Stimulated activated CD8-positive, alpha-beta memory T cell treated with anti-CD3 and anti-CD28 coated beads, Interleukin-4, amount 100 ng/mL, for 24 hours (primary cell): ENCODE data around the gene ERP29.
"Not testable (repeated sequence)": the region's sequence is repeated elsewhere in the genome, so short reads cannot be mapped to it uniquely, and the experiment has no call there.

Experiments used
- DNase-seq: peaks from one replicate; pipeline ENCODE4 v3.0.0-alpha.2; 2020; ENCODE audit warnings: low read depth

ERP29 gene

DNA sequence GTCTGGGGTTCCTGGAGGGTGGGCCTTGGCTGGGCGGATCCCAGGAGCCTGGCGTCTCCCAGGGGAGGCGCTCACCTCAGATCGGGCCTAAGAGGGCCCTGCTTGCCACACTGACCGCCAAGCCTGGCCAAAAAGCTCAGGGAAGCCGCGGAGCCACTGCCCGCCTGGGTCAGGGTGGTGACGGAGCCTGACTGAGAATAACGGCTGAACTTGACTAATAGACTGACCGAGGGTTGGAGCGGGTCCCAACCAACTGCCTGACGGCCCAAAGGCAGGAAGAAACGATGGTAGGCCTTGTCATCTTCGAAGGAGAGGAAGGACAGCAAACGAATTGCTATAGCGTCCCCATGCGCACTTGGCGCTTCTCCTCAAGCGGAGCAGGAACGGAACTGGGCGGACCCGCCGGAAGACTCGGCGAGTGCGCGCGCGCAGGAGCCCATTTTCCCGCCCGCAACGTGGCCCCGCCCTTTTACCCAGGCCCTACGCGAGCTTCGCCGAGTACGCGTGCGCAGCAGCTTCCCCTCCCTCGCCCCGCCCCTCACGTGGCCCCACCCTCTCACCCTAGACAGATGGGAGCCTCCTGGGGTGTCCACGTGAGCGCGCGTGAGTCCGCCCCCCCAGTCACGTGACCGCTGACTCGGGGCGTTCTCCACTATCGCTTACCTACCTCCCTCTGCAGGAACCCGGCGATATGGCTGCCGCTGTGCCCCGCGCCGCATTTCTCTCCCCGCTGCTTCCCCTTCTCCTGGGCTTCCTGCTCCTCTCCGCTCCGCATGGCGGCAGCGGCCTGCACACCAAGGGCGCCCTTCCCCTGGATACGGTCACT lies at the start of gene ERP29, which contains the start of gene TMEM116:
Gene ERP29, plus strand, starts transcription at position 652 of the 826 bp plus-strand sequence. Its CDS starts 40 bp downstream, at position 692.
Gene TMEM116, minus strand, starts transcription at position 391 of the 826 bp plus-strand sequence. CDS start 7,895 bp downstream, outside the sequence.
- DNase-seq, result peak; percentile 100

DNA sequence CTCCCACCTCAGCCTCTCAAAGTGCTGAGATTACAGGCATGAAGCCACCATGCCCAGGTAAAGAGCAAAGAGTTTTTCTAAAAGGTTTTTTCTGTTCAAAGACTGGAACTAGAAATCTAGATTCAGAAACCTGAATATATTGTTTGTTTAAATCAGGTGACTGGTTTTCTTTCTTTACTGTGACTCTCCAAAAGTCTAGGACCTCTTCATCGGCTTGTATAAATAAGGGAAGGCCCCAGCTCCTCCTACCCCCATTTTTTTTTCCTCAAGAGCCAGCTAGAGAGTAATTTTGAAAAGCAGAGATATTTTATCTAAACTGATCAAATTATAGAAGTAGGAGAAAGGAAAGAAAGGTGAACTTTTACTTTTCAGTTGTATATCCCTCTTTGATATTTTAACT lies 48.3 kb upstream of the ERP29 start:
- DNase-seq, result no peak

DNA sequence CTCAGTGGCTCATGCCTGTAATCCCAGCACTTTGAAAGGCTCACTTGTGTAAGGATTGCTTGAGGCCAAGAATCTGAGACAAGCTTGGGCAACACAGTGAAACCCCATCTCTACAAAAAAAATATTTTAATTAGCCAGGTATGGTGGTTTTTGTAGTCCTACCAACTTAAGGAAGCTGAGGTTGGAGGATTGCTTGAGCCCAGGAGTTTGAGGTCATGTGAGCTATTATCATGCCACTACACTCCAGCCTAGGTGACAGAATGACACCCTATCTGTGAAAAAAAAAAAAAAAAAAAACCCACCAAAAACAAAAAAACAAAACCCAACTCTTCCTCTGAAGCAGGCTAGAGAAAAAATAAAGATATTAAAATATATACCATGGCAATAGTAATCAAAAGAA lies 41.4 kb upstream of the ERP29 start:
- no peak for DNase-seq

DNA sequence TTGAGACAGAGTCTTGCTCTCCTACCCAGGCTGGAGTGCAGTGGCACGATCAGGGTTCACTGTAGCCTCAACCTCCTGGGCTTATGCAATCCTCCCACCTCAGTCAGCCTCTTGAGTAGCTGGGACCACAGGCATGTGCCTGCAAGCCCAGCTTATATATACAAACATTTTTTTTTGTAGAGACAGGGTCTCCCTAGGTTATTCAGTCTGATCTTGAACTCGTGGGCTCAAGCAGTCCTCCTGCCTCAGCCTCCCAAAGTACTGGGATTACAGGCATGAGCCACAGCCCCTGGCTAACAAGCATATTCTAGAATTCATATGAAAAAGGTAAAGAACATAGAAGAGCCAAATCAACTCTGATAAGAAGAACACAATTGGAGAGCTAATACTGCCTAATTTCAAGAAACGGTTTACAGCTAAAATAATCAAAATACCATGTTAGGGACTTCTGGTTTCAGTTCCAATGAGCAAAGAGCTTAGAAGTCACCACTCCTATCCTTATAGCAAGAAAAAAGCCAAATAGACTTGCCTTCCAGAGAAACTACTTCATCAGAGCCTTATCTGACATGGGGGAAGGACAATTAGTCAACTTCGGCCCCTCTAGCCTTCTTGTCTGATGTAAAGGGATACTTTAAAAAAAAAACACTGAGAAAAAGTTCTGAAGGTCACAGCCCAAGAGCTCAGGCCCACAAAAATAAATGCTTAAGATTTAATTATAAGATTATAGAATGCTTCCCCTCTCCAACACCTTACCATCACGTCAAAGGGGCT lies 37.9 kb upstream of the ERP29 start:
- DNase-seq, result no peak

DNA sequence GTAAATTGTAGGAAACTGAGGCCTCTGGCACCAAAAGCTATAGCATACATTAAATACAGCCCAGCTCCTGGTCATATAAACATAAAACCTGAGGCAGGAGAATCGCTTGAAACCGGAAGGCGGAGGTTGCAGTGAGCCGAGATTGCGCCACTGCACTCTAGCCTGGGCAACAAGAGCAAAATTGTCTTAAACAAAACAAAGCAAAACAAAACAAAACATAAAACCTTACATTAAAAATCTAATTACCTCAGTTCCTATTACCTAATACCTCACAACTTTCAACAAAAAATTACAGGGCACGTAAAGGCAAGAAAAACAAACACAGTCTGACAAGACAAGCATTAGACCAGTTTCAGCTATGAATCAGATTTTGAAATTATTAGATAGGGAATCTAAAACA lies 36.9 kb upstream of the ERP29 start:
- DNase-seq, result no peak

DNA sequence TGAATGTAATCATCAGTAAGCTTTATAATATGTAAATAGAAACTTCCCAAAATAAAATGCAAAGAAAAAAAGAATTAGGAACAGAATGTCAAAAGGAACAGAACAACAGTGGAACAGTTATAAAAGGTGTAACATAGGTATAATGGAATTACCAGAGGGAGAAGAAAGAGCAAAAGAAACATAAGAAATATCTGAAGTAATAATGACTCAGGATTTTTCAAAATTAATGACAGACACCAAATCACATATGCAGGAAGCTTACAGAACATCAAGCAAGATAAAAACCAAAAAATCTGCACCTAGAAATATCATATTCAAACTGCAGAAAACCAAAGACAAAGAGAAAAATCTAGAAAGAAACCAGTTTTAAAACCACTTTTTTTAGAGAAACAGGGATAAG lies 36.4 kb upstream of the ERP29 start:
- DNase-seq, result no peak

DNA sequence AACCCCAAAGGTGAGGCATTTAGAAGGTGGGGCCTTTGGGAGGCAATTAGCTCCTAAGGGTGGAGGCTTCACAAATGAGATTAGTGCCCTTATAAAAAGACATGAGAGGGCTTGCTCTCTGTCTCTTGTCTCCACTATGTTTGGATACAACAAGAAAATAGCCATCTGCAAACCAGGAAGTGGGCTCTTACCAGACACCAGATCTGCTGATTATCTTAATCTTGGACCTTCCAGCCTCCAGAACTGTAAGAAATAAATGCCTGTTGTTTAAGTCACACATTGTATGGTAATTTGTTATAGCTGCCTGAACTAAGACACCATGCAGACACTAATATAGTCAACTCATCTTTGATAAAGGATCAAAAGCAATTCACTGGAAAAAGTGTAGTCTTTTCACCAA lies 34.7 kb upstream of the ERP29 start:
- no peak for DNase-seq

DNA sequence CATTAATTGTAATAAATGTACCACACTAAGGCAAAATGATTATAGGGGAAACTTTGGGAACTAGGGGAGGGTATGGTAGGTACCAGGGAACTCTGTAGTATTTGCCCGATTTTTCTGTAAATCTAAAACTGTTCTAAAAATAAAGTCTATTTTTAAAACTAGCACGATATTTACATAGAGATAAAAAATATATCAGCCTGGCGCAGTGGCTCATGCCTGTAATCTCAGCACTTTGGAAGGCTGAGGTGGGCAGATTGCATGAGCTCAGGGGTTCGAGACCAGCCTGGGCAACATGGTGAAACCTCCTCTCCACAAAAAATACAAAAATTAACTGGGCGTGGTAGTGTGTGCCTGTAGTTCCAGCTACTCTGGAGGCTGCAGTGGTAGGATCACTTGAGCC lies 32.6 kb upstream of the ERP29 start:
- no peak for DNase-seq

DNA sequence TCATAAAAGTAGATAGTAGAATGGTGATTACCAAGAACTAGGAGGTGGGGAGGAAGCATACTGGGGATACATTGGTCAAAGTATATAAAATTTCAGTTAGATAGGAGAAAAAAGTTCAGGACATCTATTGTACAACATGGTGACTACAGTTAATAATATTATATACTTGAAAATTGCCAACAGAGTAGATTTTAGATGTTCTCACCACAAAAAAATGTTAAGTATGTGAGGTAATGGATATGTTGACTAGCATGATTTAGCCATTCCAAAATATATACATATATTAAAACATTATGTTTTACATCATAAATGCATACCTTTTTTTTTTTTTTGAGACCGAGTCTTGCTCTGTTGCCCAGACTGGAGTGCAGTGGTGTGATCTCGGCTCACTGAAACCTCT lies 31.2 kb upstream of the ERP29 start:
- no peak for DNase-seq

DNA sequence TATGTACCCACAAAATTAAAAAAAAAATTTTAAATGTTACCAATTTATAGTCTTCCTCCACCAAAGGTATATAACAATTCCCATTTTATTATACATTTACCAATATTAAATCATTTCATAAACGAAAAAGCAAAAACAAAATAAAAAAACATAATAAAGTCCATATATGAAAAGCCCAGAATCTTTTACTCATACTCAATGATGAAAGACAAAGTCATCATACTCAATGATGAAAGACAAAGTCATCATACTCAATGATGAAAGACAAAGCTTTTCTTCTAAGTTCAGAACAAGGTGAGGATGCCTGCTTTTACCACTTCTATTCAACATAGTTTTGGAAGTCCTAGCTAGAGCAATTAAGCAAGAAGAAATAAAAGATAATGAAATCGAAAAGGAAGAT lies 28.4 kb upstream of the ERP29 start:
- DNase-seq, result no peak

DNA sequence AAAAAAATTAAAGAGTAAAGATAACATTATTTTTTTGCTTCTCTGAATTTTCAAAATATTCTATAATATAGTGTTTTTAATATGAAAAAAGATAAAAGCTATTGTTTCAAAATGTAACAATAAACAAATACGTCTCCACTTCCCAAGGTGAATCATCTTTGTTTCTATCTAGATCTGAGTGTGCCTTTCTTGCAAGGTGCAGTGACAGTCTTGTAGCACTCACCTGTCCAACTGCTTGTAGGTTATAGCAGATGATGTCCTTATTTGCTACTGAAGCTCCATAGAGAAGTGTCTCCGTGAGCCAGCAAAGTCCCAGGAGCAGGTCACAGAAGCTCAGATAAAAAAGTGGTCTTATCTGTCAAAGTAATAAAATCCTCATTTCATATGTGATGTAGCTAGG lies 21.7 kb upstream of the ERP29 start:
- no peak for DNase-seq

DNA sequence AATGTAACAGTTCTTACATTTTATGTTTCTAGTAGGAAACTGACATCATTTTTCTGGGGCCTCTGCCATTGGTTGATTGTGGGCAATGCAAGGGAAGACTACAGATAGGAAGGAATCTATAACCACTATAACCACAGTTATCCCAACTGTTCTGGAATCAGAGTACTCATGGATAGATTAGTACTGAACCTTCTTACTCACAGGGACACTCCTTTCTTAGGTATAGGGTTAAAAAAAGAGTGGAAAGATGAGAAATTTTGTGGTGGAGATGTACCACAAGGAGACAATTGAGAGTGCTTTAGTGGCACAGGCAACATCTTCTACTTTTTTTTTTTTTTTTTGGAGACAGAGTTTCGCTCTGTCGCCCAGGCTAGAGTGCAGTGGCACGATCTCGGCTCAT lies 21.3 kb upstream of the ERP29 start:
- DNase-seq, result no peak

DNA sequence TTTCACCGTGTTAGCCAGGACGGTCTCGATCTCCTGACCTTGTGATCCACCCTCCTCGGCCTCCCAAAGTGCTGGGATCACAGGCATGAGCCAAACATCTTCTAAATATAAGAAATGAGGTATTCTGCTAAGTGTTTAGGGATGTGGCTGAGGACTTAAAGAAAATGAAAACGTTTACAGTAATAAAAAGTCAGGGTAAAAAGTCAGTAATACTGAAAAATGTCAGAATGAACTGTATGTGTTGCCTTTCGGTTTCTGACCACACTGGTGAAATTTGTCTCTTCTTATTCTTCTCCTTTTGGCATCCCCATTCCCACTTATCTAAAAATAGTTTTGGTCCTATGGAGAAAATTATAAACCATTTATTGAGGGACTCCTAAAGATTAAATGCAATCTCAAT lies 20.8 kb upstream of the ERP29 start:
- DNase-seq, result no peak

DNA sequence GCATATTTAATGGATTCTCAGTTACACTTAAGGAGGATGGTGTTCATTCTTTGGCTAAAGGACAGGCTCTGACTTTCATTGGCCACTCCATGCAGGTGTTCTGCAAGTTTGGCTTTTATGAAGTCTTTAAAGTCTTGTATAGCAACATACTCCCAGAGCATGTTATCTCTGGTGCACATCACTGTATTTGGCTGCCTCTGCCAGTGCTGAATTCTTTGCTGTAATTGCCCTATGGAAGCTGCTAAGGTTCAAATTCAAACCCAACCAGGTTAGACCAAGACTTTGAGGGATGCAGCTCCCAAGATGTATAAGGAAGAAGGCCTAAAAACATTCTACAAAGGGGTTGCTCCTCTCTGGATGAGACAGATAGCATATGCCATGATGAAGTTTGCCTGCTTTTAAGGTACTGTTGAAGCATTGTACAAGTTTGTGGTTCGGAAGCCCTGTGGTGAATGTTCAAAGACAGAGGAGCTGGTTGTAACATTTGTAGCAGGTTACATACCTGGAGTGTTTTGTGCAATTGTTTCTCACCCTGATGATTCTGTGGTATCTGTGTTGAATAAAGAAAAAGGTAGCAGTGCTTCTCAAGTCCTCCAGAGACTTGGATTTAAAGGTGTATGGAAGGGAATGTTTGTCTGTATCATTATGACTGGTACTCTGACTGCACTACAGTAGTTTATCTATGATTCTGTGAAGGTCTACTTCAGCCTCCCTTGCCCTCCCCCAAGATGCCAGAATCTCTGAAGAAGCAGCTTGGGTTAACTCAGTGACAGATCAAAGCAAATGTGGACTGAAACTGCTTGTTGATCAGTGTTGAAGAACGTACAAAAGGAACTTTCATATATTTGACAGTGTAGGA lies 19.7 kb upstream of the ERP29 start:
- no peak for DNase-seq

DNA sequence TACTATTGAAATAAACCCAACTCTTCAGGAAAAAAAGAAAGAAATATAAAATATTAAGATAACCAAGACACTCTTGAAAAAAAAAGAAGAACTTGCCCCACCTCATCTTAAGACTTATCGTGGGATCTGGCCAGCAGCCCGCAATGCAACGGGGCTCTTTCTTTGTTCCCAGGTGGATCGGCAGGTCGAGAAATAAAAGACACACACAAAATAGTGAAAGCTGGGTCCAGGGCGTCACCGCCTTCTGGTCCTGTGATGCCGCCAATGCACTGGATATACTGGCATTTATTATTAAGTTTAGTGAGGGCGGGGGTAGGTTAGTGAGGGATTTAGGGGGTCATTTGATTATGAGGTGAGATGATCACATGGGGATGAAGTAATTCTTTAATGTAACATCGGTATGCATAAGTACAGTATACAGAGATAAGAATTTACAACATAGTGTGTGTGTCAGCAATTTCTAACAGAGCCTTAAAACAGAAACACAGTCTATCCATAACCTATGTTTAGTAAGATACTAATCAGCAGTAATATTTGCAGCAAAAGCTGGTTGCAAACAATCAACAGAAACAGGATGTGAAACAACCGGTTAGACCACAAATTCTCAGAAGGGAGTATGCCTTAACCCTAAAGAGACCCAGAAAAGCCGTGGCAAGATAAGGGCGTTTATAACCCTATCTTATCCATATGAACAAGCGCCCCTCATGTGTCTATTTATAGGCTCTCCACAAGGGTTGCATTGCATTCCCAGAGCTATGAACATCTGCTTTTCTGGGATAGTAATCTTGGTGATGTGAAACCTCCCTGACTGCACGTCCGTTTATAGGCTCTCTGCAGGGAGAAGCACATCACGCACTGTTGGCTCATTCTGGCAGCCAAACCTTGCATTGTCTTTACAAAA lies 18.8 kb upstream of the ERP29 start:
- not testable (repeated sequence) for DNase-seq

DNA sequence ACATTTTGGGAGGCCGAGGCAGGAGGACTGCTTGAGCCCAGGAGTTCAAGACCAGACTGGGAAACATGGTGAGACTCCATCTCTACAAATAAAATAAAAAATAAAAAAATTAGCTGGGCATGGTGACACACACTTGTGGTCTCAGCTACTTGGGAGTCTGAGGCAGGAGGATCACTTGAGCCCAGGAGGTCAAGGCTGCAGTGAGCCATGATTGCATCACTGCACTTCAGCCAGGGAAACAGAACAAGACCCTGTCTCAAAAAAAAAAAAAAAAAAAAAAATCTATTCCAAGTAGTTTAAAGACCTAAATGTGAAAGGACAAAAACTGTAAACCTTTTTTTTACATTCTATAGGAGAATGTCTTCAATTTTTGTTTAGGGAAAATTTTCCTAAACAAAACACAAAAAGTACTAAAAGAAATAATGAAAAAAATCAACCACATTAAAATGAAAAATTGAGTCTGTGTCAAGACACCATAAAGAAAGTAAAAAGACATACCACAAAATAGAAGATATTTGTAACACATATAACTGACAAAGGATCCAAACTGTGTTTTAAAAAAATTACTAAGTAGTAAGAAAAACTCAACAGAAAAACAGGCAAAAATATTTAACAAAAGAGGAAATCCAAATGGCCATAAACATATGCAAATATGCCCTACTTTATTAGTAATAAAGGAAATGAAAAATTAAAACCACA lies 17.3 kb upstream of the ERP29 start:
- DNase-seq, result no peak

DNA sequence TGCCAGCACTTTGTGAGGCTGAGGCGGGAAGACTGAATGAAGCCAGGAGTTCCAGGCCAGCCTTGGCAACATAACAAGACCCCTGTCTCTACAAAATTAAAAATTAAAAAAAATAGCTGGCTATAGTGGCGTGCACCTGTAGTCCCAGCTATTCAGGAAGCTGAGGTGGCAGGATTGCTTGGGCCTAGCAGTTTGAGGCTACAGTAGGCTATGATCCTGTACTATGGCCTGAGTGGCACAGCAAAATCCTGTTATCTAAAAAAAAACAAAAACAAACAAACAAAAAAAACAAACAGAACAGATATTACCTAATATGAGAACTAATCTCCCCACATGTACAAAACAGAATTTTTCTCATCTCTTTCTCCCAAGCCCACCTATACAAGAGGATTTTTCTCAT lies 15.9 kb upstream of the ERP29 start:
- no peak for DNase-seq

DNA sequence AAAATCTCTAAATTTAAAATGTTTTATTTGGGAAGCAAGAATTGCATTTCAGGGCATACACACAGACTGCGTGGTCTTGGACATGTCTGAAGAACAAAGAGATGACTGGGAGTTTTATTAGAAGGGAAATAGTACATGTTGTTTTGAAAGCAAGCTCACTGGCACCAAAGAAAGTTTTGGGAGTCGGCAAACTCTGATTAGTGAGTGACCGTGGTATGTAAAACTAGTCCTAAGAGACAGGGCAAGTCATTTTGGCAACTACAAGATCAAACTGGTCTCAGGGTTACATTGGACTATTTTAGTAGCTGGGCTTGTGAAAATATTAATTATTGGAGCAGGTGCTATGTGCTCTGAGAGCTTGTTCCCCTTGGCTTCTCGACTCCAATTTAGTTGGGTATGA lies 15.2 kb upstream of the ERP29 start:
- DNase-seq, result no peak

DNA sequence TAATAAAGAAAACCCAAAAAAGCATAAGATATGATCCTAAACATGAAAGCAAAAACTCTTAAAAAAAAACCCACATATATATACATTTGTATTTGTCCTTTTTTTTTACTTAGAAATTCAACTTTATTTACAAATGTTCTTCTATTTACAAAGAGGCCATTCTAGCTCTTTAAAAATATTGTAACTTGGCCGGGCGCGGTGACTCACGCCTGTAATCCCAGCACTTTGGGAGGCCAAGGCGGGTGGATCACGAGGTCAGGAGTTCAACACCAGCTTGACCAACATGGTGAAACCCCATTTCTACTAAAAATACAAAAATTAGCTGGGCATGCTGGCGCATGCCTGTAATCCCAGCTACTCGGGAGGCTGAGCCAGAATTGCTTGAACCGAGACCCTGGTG lies 14.1 kb upstream of the ERP29 start:
- not testable (repeated sequence) for DNase-seq

DNA sequence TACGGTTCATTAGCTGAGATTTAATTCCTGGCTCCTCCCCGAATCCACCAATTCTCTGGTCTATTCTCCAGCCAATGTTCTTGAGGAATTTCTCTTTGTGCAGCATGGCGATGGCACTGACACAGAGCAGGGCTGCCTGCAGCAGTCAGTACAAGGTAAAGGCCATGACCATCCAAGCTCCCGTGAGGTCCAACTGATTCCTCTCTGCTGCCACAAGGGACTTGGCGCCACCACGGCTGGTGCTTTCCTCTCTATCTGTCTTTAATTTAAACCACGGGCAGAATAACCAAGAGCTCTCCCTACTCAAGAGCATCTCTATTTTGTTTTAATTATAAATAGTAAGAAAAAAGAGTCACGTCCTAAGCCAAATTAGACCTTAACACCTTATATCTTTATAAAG lies 12.4 kb upstream of the ERP29 start:
- DNase-seq, result no peak

DNA sequence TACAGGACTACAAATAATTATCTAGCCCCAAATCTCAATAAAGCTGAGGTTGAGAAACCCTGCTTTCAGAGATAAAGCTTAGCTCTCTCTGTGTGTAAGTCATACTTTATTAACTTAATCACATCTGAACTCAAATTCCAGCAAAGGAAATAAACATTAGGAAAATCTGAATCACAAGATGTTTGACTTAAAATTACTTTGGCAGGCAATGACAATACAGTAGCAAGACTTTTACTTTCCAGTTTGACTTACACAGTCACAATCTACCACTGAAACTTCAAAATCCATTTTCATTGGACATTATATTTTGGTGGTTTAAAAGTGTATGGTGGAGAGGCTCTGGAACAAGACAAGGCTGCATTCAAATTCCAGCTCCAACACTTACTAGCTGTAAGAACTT lies 11.7 kb upstream of the ERP29 start:
- DNase-seq, result no peak
